ENCODE results near the gene POLR2M.

The POLR2M gene

DNA sequence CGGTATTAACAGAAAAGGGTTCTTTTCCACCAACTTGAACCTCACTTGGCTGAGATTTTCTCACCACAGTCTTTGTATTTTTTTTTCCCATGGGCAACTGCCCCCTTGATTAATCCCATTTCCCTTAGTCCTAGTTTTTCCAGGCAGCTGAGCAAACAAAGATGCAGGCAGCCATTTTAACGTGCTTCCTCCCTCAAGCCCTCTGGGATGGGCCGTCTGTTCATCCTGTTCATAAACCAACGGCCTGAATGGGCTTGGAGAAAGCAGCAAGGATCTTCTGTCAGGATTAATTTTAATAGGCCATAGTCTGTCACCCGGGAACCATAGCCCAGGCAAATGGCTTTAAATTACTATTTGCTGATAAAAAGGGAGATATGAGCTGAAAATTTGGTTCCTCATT, 10.4 kb upstream of the POLR2M start:
- no peak for FAIRE-seq
- TF ChIP-seq TAF1 (IDR thresholded peaks at IDR 0.05; ENCODE audit: borderline replicate concordance, low read depth, low read length) (no peak), POLR2AphosphoS5 (IDR thresholded peaks at IDR 0.05; ENCODE audit: low read depth, low read length) (no peak), POLR2A (IDR thresholded peaks at IDR 0.05; ENCODE audit: low read depth, low read length) (no peak)
- DNase-seq (ENCODE audit: insufficient read length) = no peak

DNA sequence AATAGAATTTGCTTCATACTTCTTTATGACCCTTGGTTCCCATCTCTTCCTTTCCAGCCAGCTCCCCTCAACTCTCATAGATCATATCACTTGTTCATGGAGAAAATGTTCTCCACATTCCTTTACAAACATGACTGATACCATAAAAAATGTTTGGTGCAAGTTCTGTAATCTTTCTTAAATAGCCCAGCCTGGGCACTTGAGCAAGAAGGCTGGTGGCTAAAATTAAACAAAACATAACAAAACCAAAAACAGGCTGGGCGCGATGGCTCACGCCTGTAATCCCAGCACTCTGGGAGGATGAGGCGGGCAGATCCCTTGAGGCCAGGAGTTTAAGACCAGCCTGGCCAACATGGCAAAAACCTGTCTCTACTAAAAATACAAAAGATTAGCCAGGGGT, 8.9 kb upstream of the POLR2M start:
- TF ChIP-seq POLR2A (IDR thresholded peaks at IDR 0.05; ENCODE audit: low read depth, low read length) (no peak), TAF1 (IDR thresholded peaks at IDR 0.05; ENCODE audit: borderline replicate concordance, low read depth, low read length) (no peak), POLR2AphosphoS5 (IDR thresholded peaks at IDR 0.05; ENCODE audit: low read depth, low read length) (no peak)
- FAIRE-seq (no peak), DNase-seq (ENCODE audit: insufficient read length) (no peak)

DNA sequence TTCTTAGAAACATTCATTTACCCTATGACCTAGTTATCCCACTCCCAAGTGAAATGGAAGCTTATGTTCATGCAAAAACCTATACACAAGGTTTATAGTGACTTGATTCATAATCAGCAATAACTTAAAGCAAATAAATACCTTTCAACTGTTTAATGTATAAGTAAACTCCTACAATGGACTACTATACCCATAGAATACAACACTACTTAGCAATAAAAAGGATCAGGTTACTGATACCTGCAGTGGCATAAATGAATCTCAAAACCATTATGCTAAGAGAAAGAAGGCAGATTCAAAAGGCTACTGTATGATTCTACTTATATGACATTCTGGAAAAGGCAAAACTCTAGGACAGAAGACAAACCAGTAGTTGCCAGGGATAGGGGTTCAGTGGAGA, 8.3 kb upstream of the POLR2M start:
- FAIRE-seq (no peak), DNase-seq (ENCODE audit: insufficient read length) (no peak)
- no peak for TF ChIP-seq POLR2A (IDR thresholded peaks at IDR 0.05; ENCODE audit: low read depth, low read length)
- no peak for TF ChIP-seq TAF1 (IDR thresholded peaks at IDR 0.05; ENCODE audit: borderline replicate concordance, low read depth, low read length)

DNA sequence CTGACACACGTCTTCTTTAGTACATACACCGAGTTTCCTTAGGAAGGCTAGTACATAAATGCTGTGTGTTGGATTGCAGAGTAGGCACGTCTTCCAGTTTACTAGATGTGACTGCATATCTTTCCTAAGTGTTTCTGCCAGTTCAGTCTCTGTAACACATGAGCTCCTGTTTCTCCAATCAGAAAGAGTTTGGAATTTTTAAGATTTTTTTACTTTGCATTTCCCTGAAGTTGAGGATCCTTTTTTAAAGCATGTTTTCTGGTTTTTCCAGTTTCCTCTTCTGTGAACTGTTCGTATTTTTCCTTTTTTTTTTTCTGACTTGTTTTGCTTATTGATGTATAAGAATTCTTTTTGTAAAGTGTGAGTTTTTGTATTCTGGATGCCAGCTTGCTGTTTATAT, 7.5 kb upstream of the POLR2M start:
- TF ChIP-seq TAF1 (IDR thresholded peaks at IDR 0.05; ENCODE audit: borderline replicate concordance, low read depth, low read length) (no peak), POLR2A (IDR thresholded peaks at IDR 0.05; ENCODE audit: low read depth, low read length) (no peak), POLR2AphosphoS5 (IDR thresholded peaks at IDR 0.05; ENCODE audit: low read depth, low read length) (no peak)
- FAIRE-seq (no peak), DNase-seq (ENCODE audit: insufficient read length) (no peak)

DNA sequence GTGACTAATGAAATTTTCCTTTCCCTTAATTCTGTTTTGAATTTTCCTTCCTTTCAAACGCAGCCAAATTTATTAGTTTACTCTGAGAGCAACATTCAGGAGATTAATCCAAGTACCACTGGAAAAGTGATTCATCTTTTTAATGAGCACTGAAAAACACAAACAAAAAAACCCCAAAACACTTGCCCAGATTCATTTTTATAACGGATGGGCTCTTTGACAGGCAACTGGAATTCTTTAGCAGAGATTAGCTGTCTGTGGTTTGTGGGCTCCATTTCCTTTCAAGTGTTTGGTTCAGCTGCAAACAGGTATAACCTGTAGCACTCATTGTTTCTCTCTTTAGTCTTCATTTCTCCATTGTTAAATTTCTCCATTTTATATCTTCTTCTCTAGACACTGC, 3.1 kb upstream of the POLR2M start:
- no peak for FAIRE-seq
- no peak for DNase-seq (ENCODE audit: insufficient read length)
- TF ChIP-seq POLR2AphosphoS5 (IDR thresholded peaks at IDR 0.05; ENCODE audit: low read depth, low read length) (no peak), TAF1 (IDR thresholded peaks at IDR 0.05; ENCODE audit: borderline replicate concordance, low read depth, low read length) (no peak), POLR2A (IDR thresholded peaks at IDR 0.05; ENCODE audit: low read depth, low read length) (no peak)

DNA sequence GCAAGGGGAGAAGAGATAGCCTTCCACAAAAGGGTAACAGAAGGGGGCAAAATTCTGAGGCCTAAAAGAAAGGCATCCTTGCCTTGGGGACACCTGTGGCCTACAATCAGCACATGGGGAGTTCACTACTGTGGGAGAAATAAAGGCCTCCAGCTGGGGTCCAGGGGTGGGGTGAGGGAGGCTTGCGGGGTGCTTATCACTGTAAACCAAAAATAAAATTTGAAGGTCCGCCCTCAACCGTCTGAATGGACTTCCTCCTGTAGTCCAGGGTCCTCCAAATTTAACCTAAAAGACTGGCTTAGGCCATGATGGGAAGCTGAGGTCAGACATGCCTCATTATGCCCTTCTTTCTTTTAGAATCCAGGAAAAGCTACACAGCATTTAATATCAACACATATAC, 2.1 kb upstream of the POLR2M start:
- DNase-seq (ENCODE audit: insufficient read length) (no peak), FAIRE-seq (no peak)
- TF ChIP-seq POLR2AphosphoS5 (IDR thresholded peaks at IDR 0.05; ENCODE audit: low read depth, low read length) (no peak), TAF1 (IDR thresholded peaks at IDR 0.05; ENCODE audit: borderline replicate concordance, low read depth, low read length) (no peak), POLR2A (IDR thresholded peaks at IDR 0.05; ENCODE audit: low read depth, low read length) (no peak)

DNA sequence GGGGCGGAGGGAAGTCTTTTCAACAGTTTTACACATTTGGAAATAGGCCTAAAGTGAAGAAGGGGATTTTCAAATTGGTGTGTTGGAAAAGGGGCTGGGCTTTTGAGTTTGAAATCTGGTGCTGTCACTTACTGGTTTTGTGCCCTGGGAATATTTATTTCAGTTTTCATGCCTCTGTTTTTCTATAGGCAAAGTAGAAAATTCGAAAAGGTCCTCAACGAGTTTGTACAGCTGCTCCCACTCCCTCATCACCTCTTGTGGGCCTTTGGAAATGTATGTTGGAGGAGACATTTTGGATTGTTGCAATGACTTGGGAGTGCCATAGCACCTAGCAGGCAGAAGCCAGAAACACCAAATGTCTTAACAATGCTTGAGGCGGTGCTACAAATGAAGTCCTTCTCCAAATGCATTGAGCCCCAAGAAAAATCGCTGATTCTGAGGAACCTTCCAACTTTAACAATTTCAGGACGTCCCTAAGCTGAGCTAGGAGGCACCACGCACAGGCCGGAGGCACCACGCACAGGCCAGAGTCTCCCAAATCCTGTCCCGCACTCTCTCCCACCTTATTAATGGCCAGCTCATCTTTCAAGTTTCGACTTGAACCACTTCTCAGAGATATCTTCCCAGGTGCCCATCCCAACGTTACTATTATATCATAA, 639 bp upstream of the POLR2M start:
- FAIRE-seq (no peak), DNase-seq (ENCODE audit: insufficient read length) (no peak)
- TF ChIP-seq POLR2A (IDR thresholded peaks at IDR 0.05; ENCODE audit: low read depth, low read length) (no peak), TAF1 (IDR thresholded peaks at IDR 0.05; ENCODE audit: borderline replicate concordance, low read depth, low read length) (no peak), POLR2AphosphoS5 (IDR thresholded peaks at IDR 0.05; ENCODE audit: low read depth, low read length) (no peak)

DNA sequence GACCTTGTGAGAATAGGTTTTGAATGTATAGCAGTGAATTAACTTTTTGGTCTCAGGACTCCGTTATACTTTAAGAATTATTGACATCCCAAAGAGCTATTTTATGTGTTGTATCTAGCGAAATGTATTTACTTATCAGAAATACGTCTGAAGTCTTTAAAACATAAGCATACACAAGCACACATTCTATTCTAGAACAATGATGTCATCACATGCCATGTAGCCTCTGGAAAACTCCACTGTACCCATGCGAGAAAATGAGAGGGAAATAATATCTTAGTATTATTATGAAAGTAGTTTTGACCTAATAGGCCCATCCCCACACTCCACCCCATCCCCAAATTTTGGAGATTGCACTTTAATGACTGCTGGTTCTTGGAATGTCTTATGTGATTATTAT, 1.5 kb downstream of the POLR2M start:
- TF ChIP-seq TAF1 (IDR thresholded peaks at IDR 0.05; ENCODE audit: borderline replicate concordance, low read depth, low read length) = no peak
- TF ChIP-seq POLR2AphosphoS5 (IDR thresholded peaks at IDR 0.05; ENCODE audit: low read depth, low read length) = no peak
- TF ChIP-seq POLR2A (IDR thresholded peaks at IDR 0.05; ENCODE audit: low read depth, low read length) = no peak
- FAIRE-seq = no peak

DNA sequence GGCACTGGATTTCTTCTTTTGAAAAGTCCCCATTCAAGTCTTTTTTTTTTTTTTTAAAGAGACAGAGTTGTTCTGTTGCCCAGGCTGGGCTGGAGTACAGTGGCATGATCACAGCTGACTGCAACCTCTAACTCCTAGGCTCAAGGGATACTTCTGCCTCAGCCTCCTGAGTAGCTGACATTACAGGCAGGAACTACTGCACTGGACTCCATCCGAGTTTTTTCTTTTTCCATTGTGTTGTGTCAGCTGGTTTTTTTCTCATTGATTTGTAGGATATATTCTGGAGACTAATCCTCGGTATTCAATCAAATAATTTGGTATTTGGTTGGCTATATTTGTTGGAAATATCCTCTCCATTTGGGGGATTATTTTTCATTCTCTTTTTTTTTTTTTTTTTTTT, 11.8 kb downstream of the POLR2M start:
- no peak for TF ChIP-seq TAF1 (IDR thresholded peaks at IDR 0.05; ENCODE audit: borderline replicate concordance, low read depth, low read length)
- no peak for TF ChIP-seq POLR2AphosphoS5 (IDR thresholded peaks at IDR 0.05; ENCODE audit: low read depth, low read length)
- no peak for TF ChIP-seq POLR2A (IDR thresholded peaks at IDR 0.05; ENCODE audit: low read depth, low read length)
- FAIRE-seq (no peak), DNase-seq (ENCODE audit: insufficient read length) (no peak)

More for the DNA sequence above, 1.5 kb downstream of the POLR2M start:
- no peak for DNase-seq (ENCODE audit: insufficient read length)

DNA sequence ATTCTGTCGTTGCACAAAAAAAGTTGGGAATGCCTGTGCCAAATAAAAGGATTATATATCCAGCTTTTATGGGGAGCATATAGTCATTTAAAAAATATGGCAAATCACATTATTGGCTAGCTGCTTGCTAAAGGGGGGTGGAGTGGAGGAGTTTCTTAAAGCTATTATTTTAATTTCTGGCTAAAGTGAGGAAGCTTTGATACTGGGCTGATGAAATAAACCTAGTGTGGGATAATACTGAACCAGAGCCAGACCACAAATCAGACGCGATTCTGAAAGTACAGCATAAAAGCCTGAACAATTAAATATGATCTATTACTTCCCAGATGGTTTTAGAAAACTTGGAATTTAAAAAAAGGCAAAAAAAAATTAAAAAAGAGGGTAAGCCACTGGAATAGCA, 14.4 kb downstream of the POLR2M start:
- FAIRE-seq (no peak), DNase-seq (ENCODE audit: insufficient read length) (no peak)
- TF ChIP-seq TAF1 (IDR thresholded peaks at IDR 0.05; ENCODE audit: borderline replicate concordance, low read depth, low read length) (no peak), POLR2AphosphoS5 (IDR thresholded peaks at IDR 0.05; ENCODE audit: low read depth, low read length) (no peak), POLR2A (IDR thresholded peaks at IDR 0.05; ENCODE audit: low read depth, low read length) (no peak)

DNA sequence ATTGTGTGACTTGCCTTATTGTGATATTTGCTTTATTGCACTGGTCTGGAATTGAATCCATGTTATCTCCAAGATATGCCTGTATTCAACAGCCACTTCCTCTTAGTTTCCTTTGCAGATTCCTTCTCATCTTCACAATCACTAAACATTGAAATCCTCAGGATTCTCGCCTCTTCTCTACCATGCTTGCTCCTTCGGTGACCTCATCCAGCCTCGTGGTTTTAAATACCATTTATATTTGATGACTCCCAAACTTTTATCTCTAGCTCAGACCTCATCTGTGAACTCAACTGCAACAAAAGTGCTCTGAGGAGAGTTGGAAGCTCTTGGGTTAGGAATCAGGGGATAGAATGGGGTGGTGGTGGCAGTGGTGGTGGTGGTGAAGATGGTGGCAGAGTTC, 19.9 kb downstream of the POLR2M start:
- no peak for FAIRE-seq
- TF ChIP-seq TAF1 (IDR thresholded peaks at IDR 0.05; ENCODE audit: borderline replicate concordance, low read depth, low read length) = no peak
- no peak for TF ChIP-seq POLR2AphosphoS5 (IDR thresholded peaks at IDR 0.05; ENCODE audit: low read depth, low read length)
- no peak for TF ChIP-seq POLR2A (IDR thresholded peaks at IDR 0.05; ENCODE audit: low read depth, low read length)
- DNase-seq (ENCODE audit: insufficient read length) = no peak

DNA sequence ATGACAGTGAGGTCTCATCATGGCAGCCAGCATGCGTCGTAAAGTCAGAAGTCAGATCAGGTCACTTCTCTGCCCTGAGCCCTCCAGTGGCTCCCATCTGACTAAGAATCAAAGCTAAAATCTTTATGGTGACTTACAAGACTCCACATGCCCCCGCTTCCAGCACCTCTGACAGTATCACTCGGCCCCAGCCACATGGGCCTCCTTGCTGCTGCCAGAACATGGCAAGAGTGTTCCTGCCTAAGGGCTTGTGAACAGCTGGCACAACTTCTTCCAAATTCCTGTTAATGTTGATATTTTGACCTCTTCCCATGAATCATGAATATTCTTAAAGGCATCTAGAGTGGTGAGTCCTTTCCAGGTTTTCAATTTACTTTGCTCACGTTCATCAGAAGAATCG, 20.5 kb downstream of the POLR2M start:
- no peak for FAIRE-seq
- no peak for DNase-seq (ENCODE audit: insufficient read length)
- no peak for TF ChIP-seq POLR2A (IDR thresholded peaks at IDR 0.05; ENCODE audit: low read depth, low read length)
- no peak for TF ChIP-seq POLR2AphosphoS5 (IDR thresholded peaks at IDR 0.05; ENCODE audit: low read depth, low read length)
- TF ChIP-seq TAF1 (IDR thresholded peaks at IDR 0.05; ENCODE audit: borderline replicate concordance, low read depth, low read length) = no peak
